Measurements from ENCODE around the gene HOXD11.

GRCh38 chr2:176103194-176103593, 3.9 kb upstream of the HOXD11 start:
- no peak for TF ChIP-seq POLR2AphosphoS5 (IDR thresholded peaks at IDR 0.05)
- TF ChIP-seq POLR2A (IDR thresholded peaks at IDR 0.05), result no peak
- TF ChIP-seq CTCF (IDR thresholded peaks at IDR 0.05), result no peak
- TF ChIP-seq EP300 (IDR thresholded peaks at IDR 0.05), result no peak

Data from suprapubic skin (tissue), 4 donors.